HTERT RPE-1 (cell line): ENCODE data around the gene PABPN1L.
"Not testable (repeated sequence)": the region's sequence is repeated elsewhere in the genome, so short reads cannot be mapped to it uniquely, and the experiment has no call there.

Experiments used
- in situ Hi-C: fragments of 300-500 bp; cut with MboI; formaldehyde crosslinking; loops from 4 replicates; pipeline ENCODE4 v1.14.3; 2020; ENCODE audit warnings: low sequenced_read_pairs

Gene PABPN1L

GRCh38 chr16:88901718-88902337 is 35.4 kb upstream of the PABPN1L start:
- in situ Hi-C loops: no loop called here

GRCh38 chr16:88900662-88901052 is 34.2 kb upstream of the PABPN1L start:
- in situ Hi-C loops: no loop called here

GRCh38 chr16:88899901-88900661 is 33.6 kb upstream of the PABPN1L start:
- in situ Hi-C loops: no loop called here

GRCh38 chr16:88897696-88898425 is 31.4 kb upstream of the PABPN1L start:
- in situ Hi-C loops: no loop called here

DNA sequence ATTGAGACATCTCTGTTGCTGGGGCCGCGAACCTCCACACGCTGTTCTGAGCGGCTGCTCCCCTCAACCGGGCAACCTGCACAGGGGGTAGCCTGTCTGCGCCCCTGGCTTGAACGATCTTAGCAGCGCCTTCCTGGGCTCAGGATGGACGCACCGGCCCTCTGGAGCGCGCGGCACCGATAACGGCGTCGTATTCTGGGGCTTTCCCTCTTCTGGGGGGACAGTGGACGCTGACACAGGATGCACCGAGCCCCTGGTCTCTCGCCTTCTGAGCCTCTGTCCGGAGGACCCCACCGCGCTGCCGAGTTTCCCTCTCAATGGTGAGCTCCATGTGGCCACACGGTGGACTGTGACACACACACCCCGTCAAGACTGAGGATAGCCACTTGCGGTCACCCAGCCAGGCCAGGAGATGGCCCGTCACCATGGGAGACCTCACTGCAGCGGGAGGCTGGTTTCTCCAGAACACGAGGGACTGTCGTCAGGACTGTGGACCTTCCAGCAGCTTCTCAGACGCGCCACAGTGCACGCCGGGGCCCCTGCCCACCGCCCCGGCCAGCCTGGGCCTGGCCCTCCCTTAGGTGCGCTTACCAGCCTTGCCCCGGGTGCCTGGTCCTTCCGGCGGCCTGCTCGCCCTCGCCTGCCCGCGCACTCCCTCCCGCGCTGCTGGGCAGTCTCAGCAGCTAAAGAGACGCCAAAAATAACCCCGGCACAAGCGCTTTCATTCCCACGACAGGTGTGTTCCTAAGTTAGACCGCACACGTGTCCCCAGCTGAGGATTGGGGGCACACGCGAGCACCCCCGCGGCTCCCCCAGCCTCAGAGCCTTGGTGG is 30.0 kb upstream of the PABPN1L start:
- in situ Hi-C loops: no loop called here

DNA sequence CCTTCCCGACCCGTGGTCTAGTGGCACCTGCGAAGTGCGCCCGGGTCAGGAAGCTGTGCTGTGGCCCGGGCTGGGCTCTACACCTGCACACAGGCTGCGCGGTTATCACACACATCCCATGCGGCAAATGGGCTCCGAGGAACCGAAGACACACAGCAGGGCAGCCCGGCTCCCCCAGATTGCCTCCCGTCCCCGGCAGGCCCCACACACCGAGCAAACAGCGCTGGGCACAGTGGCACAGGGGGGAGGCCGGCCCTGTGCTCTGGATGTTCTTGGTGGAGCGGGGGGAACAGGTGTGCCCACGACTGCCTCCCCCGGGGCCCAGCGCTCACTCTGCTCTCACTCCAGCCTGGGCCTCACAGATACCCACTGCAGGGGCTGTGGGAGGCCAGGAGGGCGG is 28.9 kb upstream of the PABPN1L start:
- in situ Hi-C loops: no loop called here

GRCh38 chr16:88894681-88895300 is 28.3 kb upstream of the PABPN1L start:
- in situ Hi-C loops: no loop called here

GRCh38 chr16:88894266-88894665 is 27.8 kb upstream of the PABPN1L start:
- in situ Hi-C loops: not testable (repeated sequence)

- in situ Hi-C loops: no loop called here
These were observed 26.9 kb upstream of the PABPN1L start for GRCh38 chr16:88893127-88893968.

GRCh38 chr16:88892065-88892464 is 25.6 kb upstream of the PABPN1L start:
- in situ Hi-C loops: no loop called here

GRCh38 chr16:88891083-88891482 is 24.6 kb upstream of the PABPN1L start:
- in situ Hi-C loops: no loop called here

DNA sequence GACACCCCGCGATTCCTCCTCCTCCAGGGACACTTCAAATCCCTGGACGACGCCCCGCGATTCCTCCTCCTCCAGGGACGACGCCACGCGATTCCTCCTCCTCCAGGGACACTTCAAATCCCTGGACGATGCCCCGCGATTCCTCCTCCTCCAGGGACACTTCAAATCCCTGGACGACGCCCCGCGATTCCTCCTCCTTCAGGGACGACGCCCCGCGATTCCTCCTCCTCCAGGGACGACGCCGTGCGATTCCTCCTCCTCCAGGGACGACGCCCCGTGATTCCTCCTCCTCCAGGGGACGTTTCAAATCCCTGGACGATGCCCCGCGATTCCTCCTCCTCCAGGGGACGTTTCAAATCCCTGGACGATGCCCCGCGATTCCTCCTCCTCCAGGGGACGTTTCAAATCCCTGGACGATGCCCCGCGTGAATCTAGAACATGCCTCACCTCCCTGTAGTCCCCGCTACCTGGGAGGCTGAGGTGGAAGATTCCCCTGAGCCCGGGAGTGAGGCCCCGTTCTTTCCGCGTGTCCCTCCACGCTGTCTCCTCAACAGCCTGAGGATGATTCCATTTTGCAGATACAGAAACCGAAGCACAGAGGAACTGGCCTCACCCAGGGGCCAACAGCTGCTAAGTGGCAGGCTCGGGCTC is 23.4 kb upstream of the PABPN1L start:
- in situ Hi-C loops: not testable (repeated sequence)

GRCh38 chr16:88888461-88889387 is 22.3 kb upstream of the PABPN1L start:
- in situ Hi-C loops: no loop called here

DNA sequence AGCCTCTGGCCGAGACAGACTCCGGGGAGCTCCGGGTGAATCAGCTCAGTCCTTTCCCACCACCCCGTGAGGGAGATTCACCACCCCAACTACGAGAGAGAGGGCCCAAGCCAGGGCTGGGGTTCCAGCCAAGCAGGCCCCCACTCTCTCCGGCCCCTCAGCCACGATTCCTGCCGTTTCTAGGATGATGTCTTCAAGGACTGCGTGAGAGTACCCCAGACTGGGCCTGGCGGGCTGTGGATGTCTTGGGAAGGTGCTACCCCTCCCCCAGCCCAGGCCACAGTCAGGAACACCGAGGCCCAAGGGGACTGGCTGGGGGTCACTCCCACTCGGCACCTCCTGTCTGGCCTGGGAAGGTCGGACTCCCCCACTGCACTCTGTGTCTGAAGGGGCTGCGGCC is 21.6 kb upstream of the PABPN1L start:
- in situ Hi-C loops: no loop called here

GRCh38 chr16:88886845-88887521 is 20.5 kb upstream of the PABPN1L start:
- in situ Hi-C loops: no loop called here

GRCh38 chr16:88886420-88886844 is 20.0 kb upstream of the PABPN1L start:
- in situ Hi-C loops: no loop called here

GRCh38 chr16:88885693-88886280 is 19.3 kb upstream of the PABPN1L start:
- in situ Hi-C loops: no loop called here
